GM12878 (cell line): ENCODE measurements around the gene PADI1.

Experiments
- DPF2 ChIP-seq: fragments of 450-650 bp; IDR thresholded peaks from 2 replicates; pipeline ENCODE4 v1.6.1; 2017; ENCODE audit warnings: mild to moderate bottlenecking
- RAD51 ChIP-seq: fragments of 450-650 bp; IDR thresholded peaks from 2 replicates; pipeline ENCODE4 v1.6.1; 2016; ENCODE audit warnings: moderate library complexity, mild to moderate bottlenecking, inconsistent platforms
- ZNF274 ChIP-seq: IDR thresholded peaks from one replicate; pipeline ENCODE4 v1.8.0; 2011; ENCODE audit not compliant: insufficient read length, insufficient read depth

DNA sequence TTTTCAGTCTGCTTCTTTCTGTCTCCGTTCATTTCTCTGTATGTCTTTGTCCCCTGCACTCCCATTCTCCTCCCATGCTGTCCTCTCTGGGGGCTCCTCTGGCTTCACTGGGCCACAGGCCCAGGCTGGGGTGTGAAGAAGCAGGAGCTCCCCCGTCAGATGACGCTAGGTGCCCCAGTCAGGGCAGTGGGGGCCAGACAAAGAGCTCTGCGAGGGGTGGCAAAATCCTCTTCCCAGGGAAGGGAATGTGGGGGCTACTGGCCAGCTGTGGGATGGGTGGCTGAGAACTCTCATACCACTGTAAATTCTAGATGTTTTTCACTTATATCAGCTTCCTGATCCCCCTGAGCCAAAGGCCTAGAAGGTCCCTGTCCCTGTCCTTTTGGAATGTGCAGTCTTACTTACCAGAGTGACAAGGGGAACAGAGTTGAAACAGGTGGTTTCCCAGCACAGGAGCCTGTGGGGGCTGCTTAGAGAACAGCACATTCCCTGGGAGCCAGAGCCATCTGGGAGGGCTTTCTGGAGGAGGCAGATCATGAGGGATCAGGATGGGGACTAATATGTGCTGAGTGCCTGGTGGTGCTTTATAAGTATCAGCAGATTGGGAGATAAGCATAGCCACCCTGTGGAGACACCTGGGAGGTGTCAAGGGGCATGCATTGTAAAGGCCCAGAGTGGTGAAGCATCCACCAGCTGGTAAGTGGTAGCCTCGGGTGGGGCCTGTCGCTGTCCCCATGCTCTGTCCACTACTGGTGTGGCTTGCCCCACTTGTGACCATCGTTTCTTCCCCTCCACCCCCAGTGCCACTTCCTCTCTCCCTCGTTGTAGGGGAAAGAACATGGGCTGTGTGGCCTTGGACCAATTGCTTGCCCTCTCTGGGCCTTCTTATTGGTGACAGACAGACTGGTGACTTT is 10.1 kb upstream of the PADI1 start:
- no peak for TF ChIP-seq RAD51
- no peak for TF ChIP-seq ZNF274
- TF ChIP-seq DPF2: no peak
